HG03432 (cell line): ENCODE data around the gene FXYD2.
"Not testable (repeated sequence)": the region's sequence is repeated elsewhere in the genome, so short reads cannot be mapped to it uniquely, and the experiment has no call there.

Source experiments
- ATAC-seq: cut with Tn5 transposase; IDR thresholded peaks from one replicate; pipeline ENCODE4 v1.9.1; 2021; ENCODE audit warnings: mild to moderate bottlenecking, moderate library complexity; ENCODE audit not compliant: unreplicated experiment

FXYD2 gene

DNA sequence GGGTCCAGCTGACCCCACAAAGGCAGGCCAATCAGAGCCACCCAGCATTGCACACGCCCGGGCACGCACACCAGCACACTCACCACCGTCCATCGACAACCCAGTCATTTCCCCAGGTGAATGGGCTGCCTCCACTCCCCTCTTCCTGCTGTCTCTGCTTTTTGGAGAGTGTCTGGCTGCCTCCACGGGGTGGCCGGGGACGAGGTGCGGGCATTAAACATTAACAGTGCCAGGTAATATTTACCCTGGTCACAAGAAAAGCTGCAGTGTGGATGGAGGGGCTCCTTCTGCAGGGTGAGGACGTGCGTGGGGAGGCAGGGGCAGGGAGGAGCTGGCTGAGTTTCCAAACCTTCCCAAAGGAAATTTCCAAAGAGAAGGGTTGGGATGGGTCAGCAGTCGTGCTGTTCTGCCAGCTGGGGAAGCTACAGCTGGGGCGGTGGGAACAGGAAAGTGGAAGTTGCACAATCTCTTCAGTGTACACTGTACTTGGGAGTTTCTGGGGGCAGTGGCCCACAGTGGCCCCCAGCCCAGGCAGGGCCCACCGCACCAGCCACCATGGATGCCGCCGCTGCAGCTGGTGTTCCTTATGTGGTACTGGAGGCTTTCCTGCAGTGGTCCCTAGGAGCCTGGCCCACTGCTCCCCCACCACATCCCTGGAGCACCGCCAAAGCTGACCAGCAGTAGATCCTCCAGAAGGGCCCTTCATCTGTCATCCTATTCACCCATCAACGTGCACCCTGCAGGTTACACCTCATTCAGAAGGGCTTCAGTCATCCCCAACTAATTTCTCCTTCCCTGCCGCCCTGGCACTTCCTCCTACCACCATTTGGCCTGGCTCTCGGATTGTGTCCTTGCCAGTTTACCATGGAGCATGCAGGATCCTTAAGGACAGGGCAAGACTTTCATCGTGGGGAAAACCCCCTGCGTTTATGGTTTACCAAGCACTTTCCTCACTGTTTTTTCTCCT is at the start of gene FXYD2:
Gene FXYD2 (minus strand): TSS at position 174 of the 967 bp plus-strand sequence. CDS start 66 bp downstream, at position 108.
- ATAC-seq = no peak

- no peak for ATAC-seq
Observed at GRCh38 chr11:117873828-117874125, 49.2 kb upstream of the FXYD2 start.

DNA sequence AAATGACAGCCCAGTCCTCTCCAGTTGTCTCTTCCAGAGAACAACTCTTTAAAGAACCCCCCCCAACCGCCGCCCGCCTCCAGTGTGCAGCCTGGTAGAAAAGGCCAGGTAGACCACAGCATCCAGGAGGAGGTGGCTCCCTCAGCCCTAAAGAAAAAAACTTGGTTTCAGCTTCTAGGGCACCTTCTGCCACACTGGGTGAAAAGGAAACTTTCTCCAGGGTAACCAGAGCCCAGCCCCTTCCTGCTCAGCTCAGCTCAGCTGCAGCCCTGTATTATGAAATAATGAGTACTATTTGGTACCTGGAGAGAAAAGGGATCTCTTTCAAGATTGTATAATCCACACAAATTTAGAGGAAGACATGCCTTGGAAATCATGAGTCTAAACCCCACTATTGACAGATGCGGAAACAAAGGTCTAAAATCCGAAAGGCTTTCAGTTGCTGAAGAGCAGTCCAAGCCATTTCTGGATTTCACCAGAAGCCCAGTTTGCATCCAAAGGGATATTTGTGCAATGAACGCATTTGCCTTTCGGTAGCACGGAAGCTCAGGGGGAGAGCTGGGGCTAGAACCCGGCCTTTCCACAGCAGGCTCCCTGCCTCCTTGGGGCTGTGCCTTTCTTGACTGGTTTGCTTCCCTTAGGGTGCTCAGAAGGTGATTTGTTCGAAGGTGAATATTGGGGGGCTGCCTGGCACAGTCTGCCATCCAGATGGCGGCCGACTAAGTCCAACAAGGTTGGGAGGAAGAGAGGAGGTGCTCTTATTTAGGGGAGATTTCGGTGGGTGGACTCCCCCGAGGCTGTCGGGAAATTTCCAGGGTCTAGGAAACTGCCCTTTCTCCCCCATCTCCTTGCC is 48.7 kb upstream of the FXYD2 start:
- no peak for ATAC-seq

GRCh38 chr11:117872420-117872961 is 47.9 kb upstream of the FXYD2 start:
- no peak for ATAC-seq

GRCh38 chr11:117871784-117872183 is 47.2 kb upstream of the FXYD2 start:
- no peak for ATAC-seq

DNA sequence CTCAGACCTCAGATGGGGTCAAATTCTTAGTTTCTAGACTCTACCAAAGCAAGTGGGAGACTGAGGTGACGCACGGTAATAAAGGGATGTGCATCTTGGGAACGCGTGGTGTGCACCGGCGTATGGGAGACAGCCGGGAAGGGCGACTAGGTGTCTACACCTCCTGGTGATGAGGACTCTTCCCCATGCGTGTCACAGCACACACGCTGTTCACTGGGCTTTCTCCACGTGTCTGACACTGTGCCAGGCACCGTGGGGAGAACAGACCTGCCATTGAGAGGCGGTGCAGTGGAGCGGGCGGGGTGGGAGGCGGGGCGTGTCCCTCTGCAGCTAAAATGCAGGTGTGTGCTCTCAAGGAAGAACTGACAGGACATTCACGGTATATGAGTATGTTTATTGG is 46.6 kb upstream of the FXYD2 start:
- ATAC-seq = no peak

DNA sequence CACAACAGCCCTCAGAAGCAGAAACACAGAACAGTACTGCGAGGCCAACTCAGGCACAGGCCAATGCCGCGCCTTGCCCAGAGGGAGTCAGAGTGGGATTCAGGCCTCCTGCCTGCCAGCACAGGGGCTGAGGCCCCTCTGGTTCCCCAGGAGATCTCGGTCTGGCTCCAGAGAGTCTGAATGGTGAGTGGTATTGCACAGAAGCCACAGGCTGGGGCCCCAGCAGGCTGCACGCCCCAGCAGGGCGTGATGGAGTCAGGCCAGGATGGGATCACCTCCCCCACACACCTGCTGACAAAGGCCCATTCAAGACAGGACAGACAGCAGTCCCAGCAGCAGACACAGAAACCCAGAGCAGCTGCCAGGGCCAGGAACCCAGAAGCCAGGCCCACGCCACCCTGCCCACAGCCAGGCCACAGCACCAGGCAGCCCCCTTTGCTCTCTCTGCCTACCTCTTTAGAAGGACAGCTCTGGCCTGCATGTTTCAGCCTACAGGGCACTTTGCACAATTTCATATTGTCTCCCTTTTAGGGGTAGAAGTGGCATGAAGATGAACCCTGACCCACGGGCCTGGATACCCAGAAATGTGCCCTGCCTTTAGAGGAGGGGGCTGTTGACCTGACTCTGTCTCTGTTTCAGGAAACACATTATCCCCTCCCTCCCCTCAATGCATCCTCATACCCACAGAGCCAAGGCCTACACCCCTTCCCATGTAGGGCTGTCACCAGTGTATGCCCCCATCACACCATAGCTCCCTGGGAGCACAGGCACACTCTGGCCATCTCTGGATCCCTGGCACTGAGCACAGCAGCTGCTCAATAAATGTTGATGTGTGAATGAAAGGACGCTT is 45.8 kb upstream of the FXYD2 start:
- no peak for ATAC-seq

DNA sequence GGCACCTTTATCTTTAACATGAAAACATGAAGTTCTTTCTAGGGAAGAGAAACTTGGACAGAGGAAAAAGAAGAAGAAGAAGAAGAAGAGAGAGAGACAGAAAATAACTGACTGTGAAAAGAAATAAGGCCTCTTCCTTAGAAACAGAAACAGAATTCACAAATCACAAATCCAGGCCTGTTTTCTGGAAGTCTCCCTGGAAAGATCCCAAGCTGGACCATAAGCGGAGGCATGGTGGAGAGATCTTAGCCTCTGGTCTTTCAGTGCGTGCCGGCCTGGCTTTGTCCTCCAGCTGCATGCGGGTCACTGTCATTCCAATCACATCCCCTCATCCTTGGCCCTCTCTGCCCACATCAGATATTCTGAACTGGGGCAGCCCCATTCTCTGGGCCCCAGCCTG is 45.1 kb upstream of the FXYD2 start:
- no peak for ATAC-seq

GRCh38 chr11:117868815-117869561 is 44.4 kb upstream of the FXYD2 start:
- ATAC-seq = no peak

DNA sequence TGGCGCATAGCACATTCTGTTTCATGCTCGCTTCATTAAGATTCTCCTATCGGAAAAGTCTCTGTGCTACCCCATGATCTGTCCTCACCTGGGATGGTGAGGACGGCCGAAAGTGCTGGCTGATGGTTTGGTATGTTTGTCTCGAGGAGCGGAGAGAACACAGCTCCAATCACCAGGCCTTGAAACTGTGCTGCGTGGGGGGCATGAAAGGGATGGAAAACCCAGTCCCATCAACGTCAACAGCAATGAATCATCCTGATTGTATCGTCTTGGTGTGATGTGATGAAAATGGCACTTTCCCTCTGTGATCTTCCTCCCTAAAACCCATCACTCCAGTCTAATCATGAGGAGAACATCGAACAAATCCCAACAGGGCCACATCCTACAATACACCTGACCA is 43.5 kb upstream of the FXYD2 start:
- no peak for ATAC-seq

DNA sequence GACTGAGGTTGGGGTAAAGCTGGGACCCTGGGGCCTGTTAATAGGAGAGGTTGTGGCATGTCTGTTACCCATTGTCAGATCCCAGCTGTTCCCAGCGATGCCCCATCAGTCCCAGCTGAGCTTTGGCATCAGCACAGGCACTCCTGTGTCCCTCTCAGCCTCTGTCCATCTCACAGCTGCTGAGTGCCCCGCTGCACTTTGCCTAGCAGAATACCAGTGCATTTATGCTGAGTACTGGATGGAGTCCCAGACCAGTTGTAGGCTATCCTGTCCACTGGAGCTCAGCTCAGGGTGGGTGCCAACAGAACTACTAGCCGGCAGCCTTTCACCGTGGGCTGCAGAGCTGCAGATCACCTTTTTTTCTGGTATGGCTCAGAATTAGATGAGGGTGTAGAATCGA is 42.0 kb upstream of the FXYD2 start:
- ATAC-seq = no peak

DNA sequence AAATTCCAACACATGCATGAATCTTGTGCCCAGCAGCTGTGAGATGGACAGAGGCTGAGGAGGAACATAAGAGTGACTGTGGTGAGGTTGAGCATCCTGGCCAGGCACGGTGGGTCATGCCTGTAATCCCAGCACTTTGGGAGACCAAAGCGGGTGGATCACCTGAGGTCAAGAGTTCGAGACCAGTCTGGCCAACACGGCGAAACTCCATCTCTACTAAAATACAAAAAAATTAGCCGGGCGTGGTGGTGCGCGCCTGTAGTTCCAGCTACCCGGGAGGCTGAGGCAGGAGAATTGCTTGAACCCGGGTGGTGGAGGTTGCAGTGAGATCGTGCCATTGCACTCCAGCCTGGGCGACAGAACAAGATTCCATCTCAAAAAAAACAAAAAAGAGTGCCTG is 41.0 kb upstream of the FXYD2 start:
- not testable (repeated sequence) for ATAC-seq

DNA sequence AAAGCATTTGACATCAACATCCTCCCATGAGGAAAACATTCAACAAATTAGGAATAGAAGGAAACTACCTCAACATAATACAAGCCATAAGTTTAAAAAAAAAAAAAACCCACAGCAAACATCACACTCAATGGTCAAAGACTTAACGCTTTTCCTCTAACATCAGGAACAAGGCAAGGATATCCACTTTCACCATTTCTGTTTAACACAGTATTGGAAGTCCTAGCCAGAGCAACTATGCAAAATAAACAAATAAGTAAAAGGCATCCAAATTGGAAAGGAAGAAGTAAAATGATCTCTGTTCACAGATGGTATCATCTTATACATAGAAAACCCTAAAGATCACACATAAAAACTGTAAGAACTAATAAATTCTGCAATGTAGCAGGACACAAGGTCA is 38.8 kb upstream of the FXYD2 start:
- ATAC-seq = no peak

DNA sequence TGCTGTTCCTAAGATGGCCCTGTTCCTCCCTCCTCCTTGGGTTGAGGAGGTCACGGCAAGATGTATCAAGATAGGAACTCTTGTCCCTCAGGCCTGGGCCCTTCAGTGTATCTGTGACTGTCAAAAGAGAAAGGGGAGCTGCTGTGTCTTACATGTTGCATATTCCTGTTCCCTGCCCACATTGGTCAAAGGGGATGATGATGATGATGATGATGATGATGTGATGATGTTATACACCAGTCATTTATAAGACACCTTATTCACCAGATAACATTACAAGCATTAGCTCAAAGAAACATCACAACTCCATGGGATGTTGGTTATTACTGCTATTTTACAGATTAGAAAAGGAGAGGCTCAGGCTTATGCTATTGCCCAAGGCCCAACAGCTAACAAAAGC is 38.2 kb upstream of the FXYD2 start:
- ATAC-seq = no peak

DNA sequence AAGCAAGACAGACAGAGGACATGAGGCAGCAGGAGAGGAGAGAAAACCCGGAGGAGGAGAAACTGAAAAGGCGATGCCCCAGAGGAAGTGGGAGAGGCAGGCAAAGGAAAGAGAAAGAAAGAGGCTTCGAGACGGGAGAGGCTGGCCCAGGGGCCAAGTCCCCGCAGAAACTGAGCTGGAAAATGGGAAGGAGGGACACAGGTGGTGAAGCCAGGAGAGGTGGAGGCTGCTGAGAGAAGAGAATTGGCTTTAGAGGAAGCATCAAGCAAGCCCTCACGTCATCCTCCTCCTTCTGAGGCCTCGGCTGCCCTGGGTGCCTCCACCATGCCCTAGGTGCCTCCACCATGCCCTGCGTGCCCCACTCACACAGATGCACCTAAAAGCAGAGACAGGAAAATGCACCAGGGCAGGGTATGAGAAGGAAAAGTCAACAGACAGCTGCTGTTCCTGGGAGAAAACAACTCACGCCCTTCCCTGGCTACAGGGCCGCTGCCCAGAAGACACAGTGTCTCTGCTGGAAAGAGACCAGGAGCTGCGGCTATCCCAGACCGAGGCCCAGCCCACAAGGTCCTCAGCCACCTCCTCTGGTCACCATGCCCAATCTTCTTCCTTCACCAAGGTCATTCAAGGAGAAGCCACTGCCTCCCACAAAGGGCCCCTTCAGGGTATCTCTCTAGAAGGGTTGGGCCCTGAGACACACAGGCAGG is 37.6 kb upstream of the FXYD2 start:
- no peak for ATAC-seq

DNA sequence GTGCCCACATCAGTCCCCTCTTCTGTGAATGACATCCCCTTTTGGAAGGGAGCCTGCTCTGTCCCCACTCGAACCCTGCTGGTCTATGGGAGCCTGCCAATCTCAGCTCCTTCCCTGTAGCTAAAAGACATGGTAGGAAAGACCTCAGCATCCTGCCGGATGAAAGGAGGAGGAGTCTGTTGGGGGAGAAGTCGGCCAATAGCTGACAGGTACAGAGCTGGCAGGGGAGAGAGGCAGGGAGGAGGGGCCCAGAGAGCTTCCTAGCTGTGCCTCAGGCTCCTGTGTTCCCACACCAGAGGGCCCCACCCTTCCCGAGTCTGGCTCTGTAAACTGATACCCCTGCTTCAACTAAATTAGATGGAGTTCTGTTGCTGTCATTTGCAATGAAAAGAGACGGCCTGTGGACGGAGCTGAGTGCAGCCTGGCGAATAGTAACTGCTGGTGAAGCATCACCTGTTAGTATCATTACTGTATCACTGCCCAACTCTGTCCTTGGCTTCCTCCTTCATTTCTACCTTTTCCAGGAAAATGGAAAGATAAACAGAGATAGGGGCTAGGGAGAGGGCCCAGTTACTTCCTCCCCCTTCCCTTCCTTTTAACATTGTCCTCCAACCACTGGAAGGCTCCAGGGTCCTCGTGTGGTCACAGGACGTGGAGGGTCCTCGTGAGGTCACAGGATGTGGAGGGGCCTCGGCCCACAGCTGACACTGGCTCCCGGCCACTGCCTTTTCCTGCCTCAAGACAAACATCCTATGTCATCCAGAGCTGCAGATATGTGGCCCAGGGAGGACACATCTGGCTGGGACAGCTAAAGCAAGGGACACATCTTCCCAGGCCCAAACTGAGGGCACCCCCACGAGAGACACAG is 36.8 kb upstream of the FXYD2 start:
- no peak for ATAC-seq

DNA sequence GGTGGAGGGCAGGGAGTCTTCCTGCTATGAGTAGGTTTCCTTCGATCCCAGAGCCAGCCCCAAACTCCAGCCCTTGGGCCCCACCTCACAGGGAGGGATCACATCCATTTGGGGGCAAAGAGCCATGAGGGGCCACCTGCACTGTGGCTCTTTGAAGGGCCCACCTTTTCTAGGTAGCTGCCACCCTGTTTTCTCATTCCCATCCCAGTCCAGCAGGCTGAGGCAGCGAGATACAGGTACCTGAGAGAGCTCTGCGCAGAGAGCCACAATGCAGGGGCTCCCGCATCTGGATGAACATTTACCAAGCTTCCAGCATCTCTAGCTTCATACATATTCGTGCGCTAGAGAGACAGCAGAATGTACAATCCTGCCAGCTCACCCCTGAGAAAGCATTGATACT is 35.6 kb upstream of the FXYD2 start:
- no peak for ATAC-seq

- ATAC-seq = no peak
Observed at GRCh38 chr11:117859488-117860112, 35.1 kb upstream of the FXYD2 start.
